ENCODE measurements around the gene MAP3K20. TPM values are rescaled to one million over a fixed set of nuclear protein-coding genes. Genes with fewer than 3 reads are reported as not detected.
"Not testable (repeated sequence)": the region's sequence is repeated elsewhere in the genome, so short reads cannot be mapped to it uniquely, and the experiment has no call there.

Gene MAP3K20
- total RNA-seq, 8 experiments from 2014 or later, result 2.9 to 69.1 (median 13.4) TPM

DNA sequence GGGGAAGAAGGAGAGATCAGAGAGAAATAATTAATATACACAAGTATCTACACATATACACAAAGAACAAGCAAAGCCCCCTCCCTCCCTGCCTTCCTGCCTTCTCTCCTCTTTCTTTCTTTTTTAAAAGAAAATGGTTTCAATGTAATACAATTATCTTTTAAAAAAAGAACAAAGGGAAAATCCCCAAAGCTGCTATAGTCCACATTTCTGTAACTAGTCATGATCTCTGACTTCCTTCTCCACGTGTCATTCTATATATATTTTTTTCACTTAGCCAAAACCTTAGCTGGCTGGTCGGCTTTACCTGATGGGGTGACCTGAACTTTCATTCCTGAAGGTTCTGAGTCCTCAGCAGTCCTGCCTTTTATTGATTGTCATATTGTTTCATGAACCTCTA lies 44.3 kb downstream of the MAP3K20 start:
- no peak overlapping the region for H3K4me3 ChIP-seq
- in situ Hi-C loops (cut with MboI; ENCODE audit: low pct_unique_long_range_greater_than_20kb in 2 of 9, low sequenced_read_pairs in 9 of 9, unreplicated experiment in 9 of 9), result no loop called here
- 18 to 100% (median 100%) methylated on average over 1 to 2 of the region's 2 CpGs; no CpG with 5 or more reads in 1 of the 10 experiments for WGBS, 10 experiments
- ATAC-seq (replicated peaks in 6 of 8), result no peak
- H3K4me1 ChIP-seq (replicated peaks in 1 of 2), result no peaks in the 10 kb centered on the region
- H3K27ac ChIP-seq, result no peak overlapping the region

DNA sequence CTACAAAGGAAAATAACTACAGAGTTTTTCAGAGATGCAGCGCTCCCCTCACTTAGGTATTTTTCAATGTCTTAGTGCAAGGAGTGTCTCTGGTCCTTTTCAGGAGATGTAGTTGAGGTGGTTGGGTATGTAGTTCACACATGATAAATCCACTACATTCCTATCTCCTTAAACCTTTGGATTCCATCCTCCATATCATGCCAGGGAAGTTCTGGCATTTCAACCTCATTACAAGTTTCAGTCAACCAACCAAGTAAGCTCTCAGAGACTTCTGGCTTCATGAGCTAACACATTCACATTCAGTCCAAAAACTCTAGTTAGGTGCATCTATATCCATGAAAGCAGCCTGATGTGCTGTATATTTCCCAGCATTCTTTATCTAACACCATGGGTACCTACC lies 47.3 kb downstream of the MAP3K20 start:
- Histone ChIP-seq H3K4me3 (no peak overlapping the region), H3K27ac (no peak overlapping the region), H3K4me1 (replicated peaks in 1 of 2) (no peaks in the 10 kb centered on the region)
- 83 to 100% (median 100%) methylated on average over 1 of the region's 1 CpG; no CpG with 5 or more reads in 7 of the 10 experiments for WGBS, 10 experiments
- in situ Hi-C loops (cut with MboI; ENCODE audit: low pct_unique_long_range_greater_than_20kb in 2 of 9, low sequenced_read_pairs in 9 of 9, unreplicated experiment in 9 of 9), result no loop called here
- ATAC-seq (replicated peaks in 6 of 8), result no peak

DNA sequence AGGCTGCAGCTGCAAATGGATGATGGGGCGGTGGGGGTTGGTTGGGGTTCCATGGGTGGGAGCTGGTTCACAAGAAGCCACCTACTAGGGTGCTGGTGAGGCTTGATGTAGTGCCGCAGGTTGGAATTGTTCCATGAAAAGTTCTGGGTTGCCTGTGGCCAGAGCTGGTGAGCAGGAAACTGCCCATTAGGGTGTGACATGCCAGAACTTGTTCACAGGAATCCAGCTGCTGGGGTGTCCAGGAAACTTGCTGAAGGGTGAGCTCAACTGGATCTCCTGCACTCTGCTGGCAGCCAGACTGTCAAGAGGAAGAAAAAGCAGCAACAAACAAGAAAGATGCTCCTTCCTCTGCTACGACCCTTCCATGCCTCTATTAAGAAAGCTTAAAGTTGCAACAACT lies 48.8 kb downstream of the MAP3K20 start:
- WGBS, 10 experiments, result 20 to 100% (median 86%) methylated on average over 1 to 2 of the region's 3 CpGs; no CpG with 5 or more reads in 4 of the 10 experiments
- no peak overlapping the region for H3K27ac ChIP-seq
- no peak overlapping the region for H3K4me3 ChIP-seq
- in situ Hi-C loops (cut with MboI; ENCODE audit: low pct_unique_long_range_greater_than_20kb in 2 of 9, low sequenced_read_pairs in 9 of 9, unreplicated experiment in 9 of 9), result no loop called here
- no peaks in the 10 kb centered on the region for H3K4me1 ChIP-seq (replicated peaks in 1 of 2)
- peak in 2 of 8 experiments; percentile 7 to 10 for ATAC-seq (replicated peaks in 6 of 8)

DNA sequence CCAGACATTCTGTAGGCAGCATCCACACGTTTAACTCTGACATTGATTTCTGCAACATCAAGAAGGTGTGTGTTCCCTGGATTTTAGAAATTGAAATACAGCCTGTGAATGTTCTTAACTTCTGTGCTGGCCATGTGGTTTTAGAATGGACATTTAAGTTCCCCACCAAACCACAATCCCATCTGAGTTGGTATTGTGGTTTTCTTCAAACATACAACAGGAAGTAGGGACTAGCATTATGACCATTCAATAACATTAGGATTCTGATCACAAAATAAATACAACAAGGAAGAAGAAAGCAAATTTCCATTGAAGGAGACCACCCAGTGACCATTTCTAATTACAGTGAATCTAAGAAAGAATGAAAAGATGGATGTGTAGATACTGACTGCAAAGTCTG lies 51.2 kb downstream of the MAP3K20 start:
- peaks cover 7 to 14% of the 10 kb centered on the region in 2 donors for H3K4me1 ChIP-seq (replicated peaks in 1 of 2)
- 33% methylated on average over 1 of the region's 1 CpG; no CpG with 5 or more reads in 9 of the 10 experiments for WGBS, 10 experiments
- no peak overlapping the region for H3K4me3 ChIP-seq
- no peak for ATAC-seq (replicated peaks in 6 of 8)
- no peak overlapping the region for H3K27ac ChIP-seq
- in situ Hi-C loops (cut with MboI; ENCODE audit: low pct_unique_long_range_greater_than_20kb in 2 of 9, low sequenced_read_pairs in 9 of 9, unreplicated experiment in 9 of 9), result no loop called here

DNA sequence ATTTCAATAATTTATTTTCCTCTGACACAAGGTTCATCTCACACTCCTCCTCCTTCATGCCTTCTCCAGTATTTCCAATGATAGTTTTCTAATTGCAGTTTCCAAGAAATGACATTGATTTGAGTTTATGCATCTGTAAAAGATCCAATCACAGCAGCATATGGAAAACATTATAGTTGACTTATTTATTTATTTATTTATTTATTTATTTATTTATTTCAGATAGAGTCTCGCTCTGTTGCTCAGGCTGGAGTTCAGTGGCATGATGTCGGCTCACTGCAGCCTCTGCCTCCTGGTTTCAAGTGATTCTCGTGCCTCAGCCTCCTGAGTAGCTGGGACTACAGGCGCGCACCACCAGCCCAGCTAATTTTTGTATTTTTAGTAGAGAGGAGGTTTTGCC lies 52.5 kb downstream of the MAP3K20 start:
- H3K27ac ChIP-seq; ATAC-seq (replicated peaks in 6 of 8); in situ Hi-C loops (cut with MboI; ENCODE audit: low pct_unique_long_range_greater_than_20kb in 2 of 9, low sequenced_read_pairs in 9 of 9, unreplicated experiment in 9 of 9); H3K4me3 ChIP-seq: not testable (repeated sequence)
- 75 to 100% (median 91%) methylated on average over 1 to 5 of the region's 5 CpGs; no CpG with 5 or more reads in 4 of the 10 experiments for WGBS, 10 experiments
- H3K4me1 ChIP-seq (replicated peaks in 1 of 2), result peaks cover 7 to 14% of the 10 kb centered on the region in 2 donors

DNA sequence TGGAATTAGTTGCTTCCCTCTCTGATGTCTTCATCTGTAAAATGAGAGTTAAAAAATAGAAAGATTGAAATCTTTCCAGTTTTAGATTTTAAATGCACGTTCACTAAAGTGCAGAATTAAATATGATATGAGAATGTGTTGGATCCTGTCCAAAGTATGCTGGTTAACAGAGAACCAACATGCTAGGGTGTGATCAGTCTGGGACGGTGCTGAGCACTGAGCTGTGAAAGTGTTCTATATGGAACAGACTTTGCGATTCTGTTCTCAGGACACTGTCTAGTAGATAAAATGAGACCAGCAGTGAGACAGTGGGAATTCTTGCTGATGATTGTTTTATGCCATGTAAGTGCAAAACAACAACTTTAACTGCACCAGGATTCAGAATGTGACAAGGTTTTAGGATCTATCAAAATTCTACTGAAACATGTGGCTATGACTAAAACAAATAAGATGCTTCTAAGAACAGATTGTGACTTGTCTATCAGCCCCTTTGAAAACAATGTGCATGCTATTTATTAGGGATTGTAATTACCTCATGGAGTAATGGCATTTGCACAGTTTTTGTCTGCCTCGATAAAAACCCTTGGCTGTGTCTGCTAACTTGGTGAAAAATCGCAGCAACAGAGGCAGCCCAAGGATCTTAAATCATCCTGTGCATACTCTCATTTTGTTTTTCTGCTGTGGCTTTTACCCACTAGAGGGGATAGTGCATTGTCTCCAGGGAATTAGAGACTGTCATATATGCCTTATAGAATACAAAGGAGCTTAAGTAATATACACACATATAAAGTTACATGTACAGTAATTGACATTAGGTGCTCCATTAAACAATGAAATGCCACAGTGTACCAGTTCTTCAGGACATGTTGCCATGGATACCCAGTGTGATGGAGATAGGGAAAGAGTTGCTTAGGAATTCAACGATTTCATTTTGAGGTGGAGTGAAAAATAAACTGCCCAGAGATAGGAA lies 55.1 kb downstream of the MAP3K20 start:
- Histone ChIP-seq H3K27ac (no peak overlapping the region), H3K4me1 (replicated peaks in 1 of 2) (peaks cover 7 to 14% of the 10 kb centered on the region in 2 donors), H3K4me3 (no peak overlapping the region)
- in situ Hi-C loops (cut with MboI; ENCODE audit: low pct_unique_long_range_greater_than_20kb in 2 of 9, low sequenced_read_pairs in 9 of 9, unreplicated experiment in 9 of 9), result no loop called here
- 7 to 65% (median 41%) methylated on average over 1 to 6 of the region's 6 CpGs for WGBS, 10 experiments
- peak; percentile 36 to 89 (median 79) for ATAC-seq (replicated peaks in 6 of 8)

DNA sequence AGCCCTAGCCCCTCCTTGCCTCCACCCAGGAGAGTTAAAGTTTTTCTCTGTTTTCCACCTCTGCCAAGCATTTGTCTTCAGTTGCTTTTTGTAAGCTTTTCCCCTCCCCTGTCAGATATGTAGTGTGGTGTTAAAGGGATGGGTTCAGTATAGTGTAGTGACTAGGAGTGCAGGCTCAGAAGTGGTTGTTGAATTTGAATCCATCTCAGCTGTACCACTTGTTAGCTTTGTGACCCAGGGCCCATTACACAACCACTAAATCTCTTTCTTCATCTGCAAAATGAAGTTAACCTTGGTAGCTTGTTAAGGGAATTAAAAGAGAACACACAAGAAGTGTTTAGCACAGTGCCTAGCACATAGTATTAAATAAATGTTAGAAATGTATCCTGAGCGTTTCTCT lies 56.9 kb downstream of the MAP3K20 start:
- H3K27ac ChIP-seq, result no peak overlapping the region
- WGBS, 10 experiments, result 40 to 100% (median 100%) methylated on average over 1 of the region's 1 CpG; no CpG with 5 or more reads in 4 of the 10 experiments
- in situ Hi-C loops (cut with MboI; ENCODE audit: low pct_unique_long_range_greater_than_20kb in 2 of 9, low sequenced_read_pairs in 9 of 9, unreplicated experiment in 9 of 9), result no loop called here
- ATAC-seq (replicated peaks in 6 of 8), result peak in 3 of 8 experiments; percentile 20 to 47 (median 37)
- H3K4me3 ChIP-seq, result no peak overlapping the region
- peaks cover 7 to 21% of the 10 kb centered on the region in 2 donors for H3K4me1 ChIP-seq (replicated peaks in 1 of 2)

DNA sequence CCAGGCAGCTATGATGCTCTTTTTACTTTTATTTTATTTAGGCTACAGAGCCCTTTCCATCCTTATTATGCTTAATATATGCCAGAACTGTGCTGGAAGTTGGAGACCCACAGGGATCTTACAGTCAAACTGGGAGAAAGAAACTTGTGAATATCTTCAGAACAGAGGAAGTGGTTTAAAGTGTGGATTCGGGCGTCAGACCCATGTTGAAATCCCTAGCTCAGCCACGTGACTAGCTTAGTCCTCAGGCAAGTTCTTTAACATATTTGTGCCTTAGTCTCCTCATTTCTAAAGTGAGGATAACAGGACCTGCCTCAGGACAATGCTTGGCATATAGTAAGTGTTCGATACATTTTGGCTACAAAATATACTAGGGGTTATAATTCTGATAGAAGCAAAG lies 59.1 kb downstream of the MAP3K20 start:
- 0 to 87% (median 71%) methylated on average over 1 to 4 of the region's 4 CpGs; no CpG with 5 or more reads in 2 of the 10 experiments for WGBS, 10 experiments
- Histone ChIP-seq H3K4me1 (replicated peaks in 1 of 2) (peaks cover 7 to 21% of the 10 kb centered on the region in 2 donors), H3K27ac (no peak overlapping the region), H3K4me3 (no peak overlapping the region)
- in situ Hi-C loops (cut with MboI; ENCODE audit: low pct_unique_long_range_greater_than_20kb in 2 of 9, low sequenced_read_pairs in 9 of 9, unreplicated experiment in 9 of 9), result no loop called here
- ATAC-seq (replicated peaks in 6 of 8), result peak in 1 of 8 experiments; percentile 24

DNA sequence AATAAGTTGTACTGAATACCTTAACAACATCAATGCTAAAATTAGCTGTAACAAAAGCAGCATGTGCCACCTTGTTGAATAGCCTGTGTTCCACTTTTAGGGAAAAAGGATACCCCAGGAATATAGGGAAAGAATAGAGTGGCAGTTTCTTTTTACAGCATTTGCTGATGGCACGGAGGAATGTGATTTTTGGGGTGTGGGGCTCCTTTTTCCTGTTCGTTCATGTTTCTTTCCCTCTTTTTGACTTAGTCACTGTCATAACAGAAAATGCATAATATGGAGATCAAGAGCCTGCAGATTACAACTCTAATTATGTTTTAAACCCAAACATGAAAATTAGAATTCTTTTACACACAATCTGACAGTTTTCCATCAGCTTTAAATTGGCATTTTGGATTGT lies 60.4 kb downstream of the MAP3K20 start:
- Histone ChIP-seq H3K4me3 (no peak overlapping the region), H3K27ac (no peak overlapping the region), H3K4me1 (replicated peaks in 1 of 2) (peaks cover 3 to 13% of the 10 kb centered on the region in 2 donors)
- peak in 2 of 8 experiments; percentile 10 to 33 for ATAC-seq (replicated peaks in 6 of 8)
- in situ Hi-C loops (cut with MboI; ENCODE audit: low pct_unique_long_range_greater_than_20kb in 2 of 9, low sequenced_read_pairs in 9 of 9, unreplicated experiment in 9 of 9), result no loop called here
- 0 to 94% (median 79%) methylated on average over 1 to 2 of the region's 2 CpGs; no CpG with 5 or more reads in 4 of the 10 experiments for WGBS, 10 experiments

DNA sequence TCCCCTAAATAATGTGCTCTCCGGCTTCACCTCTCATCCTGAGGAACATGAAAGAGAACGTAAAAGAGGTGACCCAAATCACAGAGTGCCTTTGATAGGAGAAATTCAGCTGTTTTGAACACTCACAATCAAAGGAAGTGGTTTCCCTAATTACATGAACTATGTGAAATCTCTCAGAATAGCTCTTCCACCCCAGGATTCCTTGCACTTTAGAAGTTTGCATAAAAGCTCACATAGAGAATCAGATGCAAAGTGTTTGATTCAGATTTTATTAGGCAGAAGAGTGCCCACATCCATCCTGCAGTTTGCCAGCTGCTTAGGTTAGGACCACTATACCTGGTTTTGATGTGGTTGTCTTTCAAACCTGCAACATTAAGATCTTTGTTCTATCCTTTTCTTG lies 61.0 kb downstream of the MAP3K20 start:
- ATAC-seq (replicated peaks in 6 of 8), result peak in 3 of 8 experiments; percentile 23 to 40 (median 27)
- no peak overlapping the region for H3K27ac ChIP-seq
- WGBS, 10 experiments, result 20 to 100% (median 63%) methylated on average over 1 to 2 of the region's 2 CpGs; no CpG with 5 or more reads in 1 of the 10 experiments
- in situ Hi-C loops (cut with MboI; ENCODE audit: low pct_unique_long_range_greater_than_20kb in 2 of 9, low sequenced_read_pairs in 9 of 9, unreplicated experiment in 9 of 9), result no loop called here
- no peak overlapping the region for H3K4me3 ChIP-seq
- peaks cover 0 to 8% of the 10 kb centered on the region in 2 donors for H3K4me1 ChIP-seq (replicated peaks in 1 of 2)

DNA sequence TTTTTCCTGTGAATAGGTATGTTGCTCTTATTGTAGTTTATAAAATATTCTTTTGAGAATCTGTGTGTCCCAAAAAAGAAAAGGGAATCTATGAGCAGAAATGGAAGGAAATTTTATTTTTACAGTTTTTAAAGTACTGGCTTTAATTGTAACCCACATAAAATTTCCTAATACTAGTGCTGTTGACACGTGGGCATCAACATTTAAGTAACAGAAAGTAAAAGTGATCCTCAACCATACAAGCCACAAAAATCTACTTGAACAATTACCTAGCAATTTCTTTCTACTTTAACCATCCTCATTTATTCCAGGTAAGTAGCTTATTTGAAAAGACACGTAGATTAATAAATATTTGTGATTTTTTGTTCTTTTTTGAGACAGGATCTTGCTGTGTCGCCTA lies 62.0 kb downstream of the MAP3K20 start:
- 50 to 100% (median 90%) methylated on average over 1 to 3 of the region's 3 CpGs for WGBS, 10 experiments
- in situ Hi-C loops (cut with MboI; ENCODE audit: low pct_unique_long_range_greater_than_20kb in 2 of 9, low sequenced_read_pairs in 9 of 9, unreplicated experiment in 9 of 9), result no loop called here
- Histone ChIP-seq H3K4me3 (no peak overlapping the region), H3K4me1 (replicated peaks in 1 of 2) (peaks cover 0 to 7% of the 10 kb centered on the region in 2 donors), H3K27ac (no peak overlapping the region)
- no peak for ATAC-seq (replicated peaks in 6 of 8)

DNA sequence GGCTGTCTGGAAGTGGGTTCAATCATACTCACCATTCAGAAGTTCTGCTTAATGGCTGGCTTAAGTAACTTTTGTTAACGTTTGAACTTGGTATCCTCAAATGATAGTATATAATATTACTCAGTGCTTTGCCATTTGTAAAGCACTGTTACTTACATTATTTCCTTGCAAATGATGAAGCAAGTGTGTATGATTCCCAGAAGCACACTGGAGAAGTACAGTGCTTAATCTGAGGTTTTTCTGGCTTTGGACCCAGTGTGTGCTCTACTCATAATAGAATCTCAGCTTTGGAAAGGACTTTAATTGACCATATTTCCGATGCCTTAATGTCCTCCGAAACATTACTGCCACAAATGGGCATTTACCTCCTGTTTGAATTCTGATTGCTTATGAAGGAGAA lies 63.3 kb downstream of the MAP3K20 start:
- in situ Hi-C loops (cut with MboI; ENCODE audit: low pct_unique_long_range_greater_than_20kb in 2 of 9, low sequenced_read_pairs in 9 of 9, unreplicated experiment in 9 of 9), result no loop called here
- Histone ChIP-seq H3K27ac (no peak overlapping the region), H3K4me3 (no peak overlapping the region), H3K4me1 (replicated peaks in 1 of 2) (peaks cover 0 to 7% of the 10 kb centered on the region in 2 donors)
- 84 to 100% (median 92%) methylated on average over 1 to 3 of the region's 3 CpGs; no CpG with 5 or more reads in 1 of the 10 experiments for WGBS, 10 experiments
- no peak for ATAC-seq (replicated peaks in 6 of 8)

DNA sequence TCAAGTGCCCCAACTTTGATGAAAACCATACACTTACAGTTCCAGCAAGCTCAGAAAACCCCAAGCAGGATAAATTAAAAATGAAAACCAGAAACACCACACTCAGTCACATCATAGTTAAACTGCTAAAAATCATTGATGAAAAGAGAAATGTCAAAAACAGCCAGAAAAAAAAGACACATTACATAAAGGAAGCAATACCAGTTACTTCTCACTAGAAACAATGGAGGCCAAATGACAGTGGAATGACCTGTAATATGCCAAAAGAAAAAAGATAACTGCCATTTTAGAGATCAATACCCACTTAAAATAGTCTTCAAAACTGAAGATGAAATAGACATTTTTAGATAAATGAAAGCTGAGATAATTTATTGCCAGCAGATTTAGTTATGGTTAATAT lies 66.0 kb downstream of the MAP3K20 start:
- H3K4me1 ChIP-seq (replicated peaks in 1 of 2), result peaks cover 0 to 1% of the 10 kb centered on the region in 2 donors
- ATAC-seq (replicated peaks in 6 of 8), result no peak
- H3K27ac ChIP-seq, result no peak overlapping the region
- in situ Hi-C loops (cut with MboI; ENCODE audit: low pct_unique_long_range_greater_than_20kb in 2 of 9, low sequenced_read_pairs in 9 of 9, unreplicated experiment in 9 of 9), result no loop called here
- H3K4me3 ChIP-seq, result no peak overlapping the region

Data from motor neuron (in vitro differentiated cells).